COLO668 (cell line): Measurements from ENCODE around the gene BPIFB6.
"Not testable (repeated sequence)": the region's sequence is repeated elsewhere in the genome, so short reads cannot be mapped to it uniquely, and the experiment has no call there.

Experiments
- DNase-seq: peaks from one replicate; lab custom pipeline; 2025; ENCODE audit not compliant: unreplicated experiment; lab: John Stamatoyannopoulos, UW

BPIFB6 gene

DNA sequence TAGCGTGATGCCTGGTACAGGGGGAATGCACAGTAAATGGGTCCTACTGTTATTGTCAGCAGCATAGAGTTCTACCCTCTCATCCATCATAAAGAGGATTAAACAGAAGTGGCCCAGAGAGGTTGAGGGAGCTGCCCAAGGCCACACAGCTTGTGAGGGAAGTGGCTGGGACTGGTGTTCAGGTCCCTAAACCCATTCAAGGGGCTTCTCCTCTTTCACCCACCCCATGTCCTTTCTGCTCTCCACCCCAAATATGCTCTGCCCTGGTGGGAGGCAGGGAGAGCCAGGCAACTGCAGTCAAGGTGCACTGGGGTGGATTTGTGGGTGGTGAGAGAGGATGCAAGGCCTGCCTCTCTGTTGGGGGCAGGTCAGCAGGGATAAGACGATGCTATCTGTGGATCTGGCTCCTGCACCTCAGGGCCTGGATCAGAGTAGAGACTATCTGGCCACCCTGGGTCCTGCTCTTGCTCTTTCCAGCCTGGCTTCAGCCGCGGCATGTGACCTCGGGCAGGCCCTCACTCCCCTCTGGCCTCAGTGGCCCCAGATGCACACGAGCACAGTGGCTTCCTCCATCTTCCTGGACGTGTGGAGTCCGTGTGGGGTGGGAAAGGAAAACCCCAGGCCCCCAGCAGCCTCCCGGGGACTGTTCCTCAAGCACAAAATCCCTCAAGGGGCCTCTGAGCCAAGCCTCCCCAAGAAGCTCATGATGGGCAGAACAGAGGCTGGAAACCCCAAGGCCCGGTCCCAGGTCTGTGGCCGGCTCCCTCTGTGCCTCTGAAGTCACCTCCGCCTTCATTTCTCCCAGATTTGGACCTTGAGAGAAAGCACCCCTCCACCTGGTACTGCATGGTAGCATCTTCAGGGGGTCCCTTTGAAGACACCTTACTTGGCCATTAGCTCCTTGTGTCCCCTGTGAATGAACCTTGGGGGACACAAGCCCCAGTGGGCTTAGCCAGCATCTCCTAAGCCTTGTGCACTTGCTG, 3.4 kb upstream of the BPIFB6 start:
- no peak for DNase-seq

DNA sequence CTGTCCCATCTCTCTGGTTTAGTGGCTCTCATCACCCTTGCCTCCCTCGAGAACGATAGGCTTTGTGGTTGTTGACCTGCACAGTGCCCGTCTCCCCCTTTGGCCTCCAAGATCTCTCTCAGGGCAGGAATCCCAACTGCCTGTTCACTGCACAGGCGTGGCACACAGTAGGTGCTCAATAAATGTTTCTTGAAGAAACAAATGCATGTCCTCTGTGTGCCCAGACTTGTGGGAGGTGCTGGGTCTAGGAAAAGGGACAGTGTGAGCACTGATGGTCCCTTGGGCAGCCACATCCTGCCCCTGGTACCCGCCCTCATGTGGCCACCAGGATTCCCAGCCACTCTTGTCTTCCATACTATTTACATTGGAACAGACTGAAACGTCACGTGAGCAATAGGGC, 2.6 kb upstream of the BPIFB6 start:
- DNase-seq: no peak

DNA sequence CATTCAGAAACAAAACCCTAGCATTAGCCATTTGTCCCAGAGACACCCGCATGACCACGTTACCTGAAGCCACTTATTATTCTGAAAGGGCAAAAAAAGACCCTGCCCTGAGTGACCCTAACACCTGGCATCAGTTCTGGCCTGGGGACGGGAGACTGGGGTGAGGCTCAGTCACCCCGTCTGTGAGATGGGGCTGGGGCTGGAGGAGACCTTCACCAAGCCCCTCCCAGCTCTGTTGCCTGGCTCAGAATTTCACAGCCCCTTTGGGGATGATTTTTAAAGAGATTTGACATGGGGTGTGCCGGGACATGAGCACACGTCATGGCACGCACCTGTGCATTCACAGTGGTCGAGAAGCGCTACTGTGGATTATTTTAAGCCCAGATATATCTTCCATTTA, 1.4 kb upstream of the BPIFB6 start:
- DNase-seq: no peak

DNA sequence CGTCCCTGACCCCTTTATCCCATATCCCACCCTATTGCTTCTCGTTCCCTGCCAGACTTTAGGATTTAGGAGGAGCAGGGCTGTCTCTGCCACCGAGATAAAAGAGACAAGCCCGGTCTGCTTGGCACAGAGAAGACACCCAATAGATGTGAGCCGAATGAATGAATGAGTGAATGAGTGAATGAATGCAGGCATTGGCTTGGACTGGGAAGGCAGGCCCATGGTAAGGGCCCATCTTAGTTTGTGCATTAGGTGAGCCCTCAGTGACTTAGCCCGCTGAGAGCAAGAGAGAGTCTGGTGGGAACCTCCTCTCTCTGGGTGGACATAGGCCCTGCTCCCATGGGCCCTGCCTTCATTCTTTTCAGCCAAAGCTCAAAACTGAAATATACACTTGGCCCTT, 879 bp upstream of the BPIFB6 start:
- no peak for DNase-seq

DNA sequence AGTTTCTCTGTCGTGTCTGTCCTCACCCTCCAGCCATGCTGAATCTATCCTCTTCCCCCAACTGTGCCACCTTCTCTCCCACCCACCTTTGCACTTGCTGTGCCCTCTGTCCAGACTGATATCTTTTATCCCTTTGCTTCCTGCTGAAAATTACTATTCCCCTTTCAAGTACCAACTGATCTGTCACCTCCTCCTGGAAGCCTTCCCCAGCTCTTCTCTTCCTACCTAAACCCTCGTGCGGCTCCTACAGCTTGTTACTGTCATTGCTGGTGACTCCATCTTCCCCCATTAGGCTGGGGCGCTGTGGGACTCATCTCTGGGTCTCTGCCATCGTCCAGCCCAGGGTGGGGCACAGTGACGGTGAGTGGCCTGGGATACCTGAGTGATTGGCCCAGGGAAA, 1.1 kb downstream of the BPIFB6 start:
- no peak for DNase-seq

DNA sequence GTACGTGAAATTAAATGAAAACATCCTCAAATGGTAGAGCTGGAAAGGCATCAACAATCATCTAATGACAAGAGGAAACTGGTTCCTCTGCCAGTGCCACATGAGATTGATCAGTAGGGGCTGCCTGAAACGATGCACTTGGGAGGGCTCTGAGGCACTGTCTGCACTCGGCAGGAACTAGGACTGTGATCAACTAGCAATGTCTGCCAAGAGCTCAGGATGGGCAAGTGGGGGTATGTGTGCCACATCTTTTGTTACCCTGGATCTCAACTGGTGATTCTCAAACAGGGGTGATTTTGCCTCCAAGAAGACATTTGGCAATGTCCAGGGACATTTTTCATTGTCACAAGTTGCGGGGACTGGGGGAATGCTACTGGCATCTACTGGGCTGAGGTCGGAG, 1.9 kb downstream of the BPIFB6 start:
- DNase-seq: no peak

DNA sequence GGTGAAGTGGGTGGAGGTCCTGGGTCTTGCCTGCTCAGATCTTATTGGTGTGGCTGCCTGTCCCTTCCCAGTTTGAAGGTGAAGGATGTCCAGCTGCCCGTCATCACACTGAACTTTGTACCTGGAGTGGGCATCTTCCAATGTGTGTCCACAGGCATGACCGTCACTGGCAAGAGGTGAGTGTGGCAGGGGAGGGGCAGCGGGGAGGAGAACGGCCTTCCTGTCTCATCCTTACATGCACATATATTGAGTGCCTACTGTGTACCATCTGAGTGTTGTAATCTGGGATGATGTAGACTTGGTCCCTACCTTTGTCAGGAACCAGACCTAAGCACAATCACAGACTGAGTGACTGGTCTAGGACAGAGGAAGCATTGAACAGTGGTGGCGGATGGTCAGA, 2.7 kb downstream of the BPIFB6 start:
- no peak for DNase-seq

DNA sequence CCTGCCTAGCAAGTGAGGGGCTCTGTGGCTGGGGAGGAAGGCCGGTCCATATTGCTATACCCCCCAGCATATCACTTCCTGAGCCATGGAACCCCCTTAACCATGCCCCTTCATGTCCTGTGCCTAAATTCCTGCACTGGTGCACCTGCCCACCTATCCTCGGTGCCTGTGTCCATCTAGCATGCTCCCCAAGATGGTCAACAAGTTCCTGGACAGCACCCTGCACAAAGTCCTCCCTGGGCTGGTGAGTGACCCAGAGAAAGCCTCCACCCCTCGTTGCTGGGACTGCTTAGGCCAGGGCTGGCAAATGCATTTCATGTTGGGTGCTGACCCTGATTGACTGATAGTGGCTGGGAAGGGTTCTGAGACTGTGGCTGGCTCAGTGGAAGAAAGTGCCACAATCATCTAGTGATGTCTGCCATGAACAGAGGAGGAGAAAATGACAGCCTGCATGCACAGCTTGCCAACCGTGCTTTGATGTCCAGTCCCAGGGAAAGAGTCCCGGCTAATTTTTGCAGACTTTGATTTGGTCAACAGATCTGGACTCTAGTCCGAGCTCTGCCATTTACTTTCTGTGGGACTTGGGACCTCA, 3.5 kb downstream of the BPIFB6 start:
- no peak for DNase-seq

DNA sequence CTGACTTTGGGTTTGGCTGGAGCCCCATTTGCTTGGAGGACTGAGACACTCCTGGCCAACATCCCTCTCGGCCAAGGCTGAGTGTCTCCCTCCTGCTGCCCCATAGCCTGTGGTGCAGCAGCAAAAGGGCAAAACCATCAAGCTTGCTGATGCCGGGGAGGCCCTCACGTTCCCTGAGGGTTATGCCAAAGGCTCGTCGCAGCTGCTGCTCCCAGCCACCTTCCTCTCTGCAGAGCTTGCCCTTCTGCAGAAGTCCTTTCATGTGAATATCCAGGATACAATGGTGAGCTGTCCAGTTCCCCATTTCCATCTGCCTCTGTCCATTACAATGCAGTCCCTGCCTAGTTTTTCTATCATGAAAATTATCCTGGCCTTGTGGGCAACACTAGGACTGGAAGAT, 6.0 kb downstream of the BPIFB6 start:
- DNase-seq: no peak

DNA sequence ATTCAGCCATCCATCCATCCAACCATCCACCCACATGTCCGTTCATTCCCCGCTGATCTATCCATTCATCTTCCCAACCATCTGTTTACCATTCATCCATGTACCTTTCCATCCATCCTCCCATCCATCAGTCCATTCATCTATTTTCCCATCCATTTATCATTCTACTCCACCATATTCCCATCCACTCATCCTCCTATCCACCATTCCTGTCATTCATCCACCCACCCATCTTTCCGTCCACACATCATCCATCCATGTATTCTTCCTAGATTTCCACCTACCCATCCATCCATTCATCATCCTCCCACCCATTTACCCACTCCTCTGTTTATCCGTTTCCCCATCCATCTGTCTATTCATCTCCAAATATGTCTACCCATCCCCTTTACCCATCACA, 6.8 kb downstream of the BPIFB6 start:
- DNase-seq: no peak

DNA sequence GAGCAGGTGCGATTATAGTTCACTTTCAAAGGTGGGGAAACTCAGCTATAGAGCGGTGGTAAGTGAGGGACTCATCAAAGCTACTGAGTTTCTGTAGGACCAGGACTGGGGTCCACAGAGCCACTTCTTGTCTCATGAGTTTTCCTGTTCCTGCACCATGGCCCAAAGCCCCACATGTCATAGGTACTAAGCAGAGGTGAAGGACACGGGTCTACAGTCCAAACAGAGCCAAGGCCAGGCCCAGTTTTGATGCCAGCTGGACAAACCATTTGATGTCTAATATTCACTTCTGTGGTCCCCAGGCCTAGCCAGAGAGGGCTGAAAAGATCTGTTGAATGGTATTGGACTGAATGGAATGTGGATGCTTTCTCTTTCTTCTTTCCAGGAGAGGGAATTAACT, 11.0 kb downstream of the BPIFB6 start:
- no peak for DNase-seq

DNA sequence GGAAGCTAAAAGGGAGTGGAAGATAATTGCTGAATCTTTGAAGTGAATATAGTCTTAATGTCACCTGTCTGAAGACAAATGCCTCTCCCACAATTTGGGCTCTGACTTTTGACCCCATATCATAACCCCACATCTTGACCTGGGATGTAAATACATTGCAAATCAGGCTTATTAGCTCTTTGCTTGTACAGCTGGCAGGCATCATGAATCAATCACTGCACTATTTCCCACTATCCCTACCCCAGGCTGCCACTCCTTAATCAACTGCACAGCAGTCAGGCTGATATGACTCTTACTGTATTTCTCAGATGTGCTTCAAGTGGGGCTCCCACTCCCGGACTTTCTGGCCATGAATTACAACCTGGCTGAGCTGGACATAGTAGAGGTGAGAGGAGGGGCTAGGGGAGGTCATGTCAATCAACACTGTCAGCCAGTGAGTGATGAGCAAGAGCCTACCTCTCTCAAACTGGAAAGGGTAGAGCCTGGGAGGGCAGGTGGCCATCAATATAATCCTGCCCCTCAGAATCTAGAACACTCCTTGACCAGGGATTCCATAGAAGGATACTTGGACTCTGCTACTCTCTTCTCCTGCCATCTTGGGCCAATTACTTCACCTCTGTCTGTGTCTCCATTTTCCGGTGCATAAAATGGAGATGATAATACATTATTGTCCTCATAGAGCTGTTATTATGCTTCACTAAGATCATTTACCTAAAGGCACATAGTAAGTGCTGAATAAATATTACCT, 11.7 kb downstream of the BPIFB6 start:
- DNase-seq: no peak

DNA sequence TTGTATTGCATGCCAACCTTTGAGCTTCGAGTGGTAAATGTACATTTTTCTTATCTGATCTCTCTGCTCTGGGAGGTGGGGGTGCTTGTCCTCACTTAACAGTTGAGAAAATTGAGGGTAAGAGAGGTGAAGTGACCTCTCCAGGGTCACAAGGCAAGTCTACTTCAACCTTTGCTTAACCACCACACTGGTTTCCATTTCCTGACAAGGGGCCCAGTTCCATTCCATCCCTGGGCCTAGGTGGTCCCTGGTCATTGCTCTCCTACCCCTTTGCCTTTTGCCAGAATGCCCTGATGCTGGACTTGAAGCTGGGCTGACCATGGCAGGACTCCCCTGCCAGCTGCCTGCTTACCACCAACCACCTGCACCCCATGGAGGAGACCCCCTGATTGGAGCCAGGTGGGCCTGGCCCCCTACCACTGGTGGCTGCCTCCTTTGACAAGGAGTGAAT, 12.3 kb downstream of the BPIFB6 start:
- DNase-seq: no peak

DNA sequence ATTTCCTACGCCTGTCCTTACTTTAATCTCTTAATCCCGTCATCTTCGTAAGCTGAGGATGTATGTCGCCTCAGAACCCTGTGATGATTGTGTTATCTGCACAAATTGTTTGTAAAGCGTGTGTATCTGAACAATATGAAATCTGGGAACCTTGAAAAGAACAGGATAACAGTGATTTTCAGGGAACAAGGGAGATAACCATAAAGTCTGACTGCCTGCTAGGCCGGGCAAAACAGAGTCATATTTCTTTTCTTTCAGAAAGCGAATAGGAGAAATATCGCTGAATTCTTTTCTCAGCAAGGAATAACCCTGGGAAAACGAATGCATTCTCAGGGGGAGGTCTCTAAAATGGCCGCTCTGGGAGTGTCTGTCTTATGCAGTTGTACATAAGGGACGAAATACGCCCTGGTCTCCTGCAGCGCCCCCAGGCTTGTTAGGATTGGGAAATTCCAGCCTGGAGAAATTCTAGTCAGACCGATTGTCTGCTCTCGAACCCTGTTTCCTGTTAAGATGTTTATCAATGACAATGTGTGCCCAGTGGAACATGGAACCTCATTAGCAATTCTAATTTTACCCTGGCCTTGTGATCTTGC, 13.8 kb downstream of the BPIFB6 start:
- not testable (repeated sequence) for DNase-seq

DNA sequence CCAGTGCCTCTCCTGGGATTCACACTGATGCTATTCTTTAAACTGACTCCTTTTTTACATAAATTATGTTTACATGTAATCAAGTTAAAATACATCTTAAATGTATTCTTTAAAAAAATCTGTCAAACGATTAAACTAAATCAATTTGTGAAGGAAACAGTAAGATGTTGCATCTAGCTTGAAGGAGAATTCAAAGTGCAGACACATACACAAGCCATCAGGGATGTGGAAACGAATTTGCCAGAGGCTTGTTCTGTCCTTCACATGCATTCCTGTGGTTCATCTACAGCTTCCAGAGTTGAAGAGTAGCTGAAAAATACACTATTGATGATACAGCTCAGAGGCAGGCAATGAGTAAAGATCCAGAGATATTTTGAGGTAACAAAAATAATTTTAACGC, 15.0 kb downstream of the BPIFB6 start:
- DNase-seq: no peak

DNA sequence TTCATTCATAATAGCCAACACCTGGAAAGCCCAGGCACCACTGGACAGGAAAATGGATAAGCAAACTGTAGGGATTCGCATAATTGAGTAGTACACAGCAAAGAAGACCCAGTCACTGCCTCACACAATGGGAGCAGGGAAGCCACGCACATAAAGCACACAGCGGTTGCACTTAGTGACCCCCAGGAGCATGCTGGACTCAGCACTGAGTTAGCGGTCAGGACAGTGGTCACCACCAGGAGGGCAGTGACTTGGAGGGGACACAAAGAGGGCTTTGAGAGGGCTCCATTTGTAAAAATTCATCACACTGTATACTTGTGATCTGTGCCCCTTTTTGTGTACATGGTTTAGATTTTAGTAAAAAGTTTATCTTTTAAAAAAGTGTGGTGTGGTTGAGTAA, 19.9 kb downstream of the BPIFB6 start:
- DNase-seq: no peak

DNA sequence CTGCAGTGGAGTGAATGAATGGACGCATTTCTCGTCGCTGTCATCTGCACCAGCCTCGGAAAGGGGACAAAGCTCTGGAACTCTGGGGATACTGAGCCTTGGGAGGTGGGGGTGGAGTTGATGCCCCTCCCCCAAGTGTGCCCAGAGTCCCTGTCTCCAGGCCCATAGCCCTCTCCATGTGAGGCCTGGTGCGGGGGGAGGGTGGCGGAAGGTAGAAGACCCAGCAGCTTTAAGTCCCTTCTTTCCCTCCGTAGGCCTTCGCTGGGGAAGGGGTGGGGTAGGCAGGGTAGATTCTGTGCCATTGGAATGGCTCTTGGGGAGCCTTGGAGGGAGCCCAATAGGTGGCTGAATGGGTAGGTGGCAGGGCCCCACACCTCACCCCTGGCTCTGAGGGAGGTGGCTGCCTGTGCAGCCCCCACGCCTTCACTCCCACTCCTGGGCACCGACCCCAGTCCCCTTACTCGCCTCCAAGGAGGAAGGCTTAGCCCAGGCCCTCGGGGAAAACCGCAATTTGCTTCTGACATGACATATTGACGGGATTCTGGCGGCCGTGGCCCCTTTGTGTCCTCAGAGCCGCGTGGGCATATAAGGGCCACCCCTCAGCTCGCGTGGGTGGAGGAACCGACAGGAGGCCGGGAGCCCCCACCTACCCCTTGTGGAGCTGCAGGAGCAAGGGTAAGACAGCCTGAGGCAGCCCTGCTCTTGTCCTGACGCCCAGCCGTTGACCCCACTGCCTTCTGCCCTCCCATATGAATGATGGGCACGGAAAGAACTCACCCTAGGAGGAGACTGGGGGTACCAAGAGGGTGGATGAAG, 22.1 kb downstream of the BPIFB6 start, which contains the start of gene BPIFB3:
Gene BPIFB3 (plus strand): TSS at position 613 of the 816 bp plus-strand sequence. CDS start 1,533 bp downstream, outside the sequence.
- no peak for DNase-seq

DNA sequence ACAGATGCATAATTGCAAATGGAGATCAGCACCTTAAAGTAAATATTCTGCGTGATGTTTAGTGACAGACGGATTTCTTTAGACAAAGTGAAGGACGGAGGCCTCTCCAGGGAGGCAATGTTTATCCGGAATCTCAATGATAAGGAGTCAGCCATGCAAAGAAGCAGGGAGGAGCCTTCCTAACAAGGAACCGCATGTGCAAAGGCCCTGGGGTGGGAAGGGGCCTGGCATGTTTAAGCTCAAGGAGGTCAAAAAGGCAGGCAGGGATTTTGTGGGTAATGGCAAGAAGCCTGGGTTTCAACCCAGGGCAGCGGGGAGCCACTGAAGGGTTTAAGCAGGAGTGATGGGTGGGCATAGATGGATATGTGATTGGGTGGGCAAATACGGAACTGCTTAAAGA, 22.9 kb downstream of the BPIFB6 start:
- DNase-seq: no peak

DNA sequence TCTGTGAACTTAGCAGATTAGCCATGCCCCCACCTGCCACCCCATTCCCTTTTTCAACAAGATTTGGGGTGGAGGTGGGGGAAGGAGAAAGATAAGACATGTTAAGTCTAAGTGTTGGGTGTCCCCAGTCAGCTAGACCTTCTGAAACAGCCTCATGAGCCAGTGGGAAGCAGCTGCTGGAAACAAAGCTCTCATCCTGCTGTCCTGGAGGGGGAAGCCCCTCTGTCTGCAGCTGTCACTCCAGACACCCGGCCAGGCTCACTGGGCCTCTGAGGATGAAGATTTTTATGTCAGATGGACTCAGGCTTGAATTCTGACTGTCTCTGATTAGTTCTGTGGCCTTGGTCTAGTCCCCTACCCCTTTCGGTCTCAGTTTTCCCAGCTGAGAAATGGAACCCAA, 23.3 kb downstream of the BPIFB6 start:
- DNase-seq: no peak

DNA sequence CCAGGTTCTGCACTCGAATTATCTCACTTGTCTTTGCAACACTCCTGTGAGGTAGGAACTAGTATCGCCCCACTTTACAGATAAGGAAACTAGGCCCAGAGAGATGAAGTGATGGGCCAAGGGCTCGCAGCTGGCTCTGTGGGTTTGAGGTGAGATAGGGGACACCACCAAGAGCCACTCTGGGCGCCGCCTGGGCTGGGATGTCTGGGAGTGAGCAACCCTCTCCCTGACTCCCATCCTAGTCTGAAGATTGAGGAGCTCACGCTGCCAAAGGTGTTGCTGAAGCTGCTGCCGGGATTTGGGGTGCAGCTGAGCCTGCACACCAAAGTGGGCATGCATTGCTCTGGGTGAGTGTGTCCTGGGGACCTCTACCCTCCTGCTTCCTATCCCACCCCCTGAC, 27.7 kb downstream of the BPIFB6 start:
- no peak for DNase-seq
